8988T (cell line): ENCODE data around the gene ST6GALNAC2.
"Not testable (repeated sequence)": the region's sequence is repeated elsewhere in the genome, so short reads cannot be mapped to it uniquely, and the experiment has no call there.

ENCODE experiments used
- DNase-seq: peaks from one replicate; pipeline ENCODE4 v3.0.0; 2011

ST6GALNAC2 gene

GRCh38 chr17:76538941-76539570 lies 46.6 kb downstream of the ST6GALNAC2 start:
- no peak for DNase-seq

DNA sequence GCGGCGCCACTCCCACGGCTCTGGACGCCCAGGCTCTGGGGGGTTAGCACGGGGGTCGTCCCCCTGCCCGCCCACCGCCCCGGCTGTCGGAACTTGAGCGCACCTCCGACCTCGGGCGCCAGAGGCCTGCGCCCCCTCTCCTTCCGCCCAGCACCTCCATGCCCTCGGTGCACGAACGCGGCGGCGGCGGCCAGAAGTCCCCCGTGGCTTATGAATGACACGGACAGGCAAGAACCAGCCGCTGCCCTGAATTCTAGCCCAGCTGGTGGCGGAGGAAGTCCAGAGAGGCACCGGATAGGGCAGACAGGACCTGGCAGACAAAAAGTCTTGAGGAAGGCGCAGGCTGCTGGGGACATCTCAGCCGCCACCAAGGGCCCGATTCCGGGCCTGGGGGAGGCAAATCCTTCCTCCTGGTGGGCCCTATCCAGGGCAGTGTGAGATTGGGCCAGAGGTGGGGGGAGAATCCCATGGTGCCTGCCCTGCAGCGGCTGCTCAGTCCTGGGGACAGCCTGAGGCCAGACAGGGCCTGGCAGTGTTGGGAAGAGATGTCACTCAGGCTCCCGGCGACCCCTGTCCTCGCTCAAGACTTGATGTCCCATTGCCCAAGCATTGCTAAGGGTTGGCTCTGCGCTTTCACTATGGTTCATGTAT lies 47.3 kb downstream of the ST6GALNAC2 start:
- no peak for DNase-seq

- peak; percentile 40 for DNase-seq
These were observed 47.9 kb downstream of the ST6GALNAC2 start, which contains the start of gene CYGB for GRCh38 chr17:76537578-76538280. CYGB (minus strand) TSS chr17:76537709; CDS start chr17:76537542, 167 bp downstream.

DNA sequence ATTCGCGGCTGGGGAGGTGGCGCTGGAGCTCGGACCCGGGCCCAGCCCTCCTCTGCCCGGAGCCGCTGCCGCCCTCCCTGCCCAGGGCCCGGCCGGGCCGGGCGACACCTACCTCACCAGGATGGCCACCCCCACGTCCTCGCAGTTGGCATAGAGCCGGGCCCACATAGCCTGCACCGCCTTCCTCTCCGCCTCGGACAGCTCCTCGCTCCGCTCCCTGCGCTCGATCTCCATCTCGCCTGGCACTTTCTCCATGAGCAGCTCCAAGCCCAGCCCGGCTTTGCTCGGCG lies 48.4 kb downstream of the ST6GALNAC2 start:
- peak; percentile 61 for DNase-seq

- no peak for DNase-seq
These were observed 49.0 kb downstream of the ST6GALNAC2 start for GRCh38 chr17:76536511-76537287.

DNA sequence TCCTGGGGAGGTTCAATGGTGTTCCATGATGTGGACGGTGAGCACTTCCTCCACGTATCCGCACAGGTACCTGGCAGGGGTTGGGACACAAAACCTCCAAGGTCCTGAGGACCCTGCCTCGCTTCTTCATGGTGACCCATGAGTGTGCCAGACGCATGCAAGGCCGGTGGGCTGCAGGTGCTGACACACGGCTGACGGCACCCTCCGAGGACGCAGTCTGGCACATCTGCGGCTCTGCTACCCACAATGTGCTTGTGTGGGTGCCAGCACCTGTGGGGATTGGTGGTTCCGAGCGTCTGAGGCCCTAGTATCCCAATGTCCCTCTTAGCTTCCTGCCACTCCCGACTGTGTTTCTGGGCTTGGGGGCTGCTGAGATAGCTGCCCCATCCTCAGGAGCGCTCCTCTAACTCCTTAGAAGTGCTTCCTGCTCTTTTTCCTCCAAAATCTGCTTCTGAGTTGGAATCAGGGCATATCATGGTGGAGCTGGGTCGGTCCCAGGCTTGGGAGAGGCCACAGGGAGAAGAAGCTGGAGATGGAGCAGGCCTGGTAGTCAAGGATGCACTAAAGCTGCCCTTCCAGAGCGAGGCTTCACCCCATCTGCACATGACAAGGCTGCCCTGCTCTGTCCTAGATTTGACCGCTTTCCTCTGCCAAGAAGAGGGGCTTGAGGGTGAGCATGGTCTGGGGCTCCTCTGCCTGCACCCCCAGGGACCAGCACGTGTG lies 49.7 kb downstream of the ST6GALNAC2 start:
- no peak for DNase-seq

- DNase-seq = no peak
These were observed 50.6 kb downstream of the ST6GALNAC2 start for GRCh38 chr17:76534831-76535732.

DNA sequence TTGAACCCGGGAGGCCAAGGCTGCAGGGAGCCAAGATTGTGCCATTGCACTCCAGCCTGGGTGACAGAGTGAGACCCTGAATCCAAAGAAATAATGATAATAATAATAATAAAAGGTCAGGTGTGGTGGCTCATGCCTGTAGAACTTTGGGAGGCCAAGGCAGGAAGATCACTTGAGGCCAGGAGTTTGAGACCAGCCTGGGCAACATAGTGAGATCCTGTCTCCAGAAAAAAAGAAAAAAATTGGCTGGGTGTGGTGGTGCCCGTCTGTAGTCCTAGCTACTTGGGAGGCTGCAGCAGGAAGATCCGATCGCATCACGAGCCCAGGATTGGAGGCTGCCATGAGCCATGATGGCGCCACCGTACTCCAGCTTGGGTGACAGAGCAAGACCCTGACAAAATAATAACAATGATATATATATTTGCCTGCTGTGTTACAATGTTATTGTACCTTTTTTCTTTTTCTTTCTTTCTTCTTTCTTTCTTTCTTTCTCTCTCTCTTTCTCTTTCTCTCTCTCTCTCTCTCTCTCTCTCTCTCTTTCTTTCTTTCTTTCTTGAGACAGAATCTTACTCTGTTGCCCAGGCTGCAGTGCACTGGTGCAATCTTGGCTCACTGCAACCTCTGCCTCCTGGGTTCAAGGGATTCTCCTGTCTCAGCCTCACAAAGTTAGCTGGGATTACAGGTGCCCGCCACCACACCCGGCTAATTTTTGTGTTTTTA lies 51.9 kb downstream of the ST6GALNAC2 start:
- DNase-seq = not testable (repeated sequence)

DNA sequence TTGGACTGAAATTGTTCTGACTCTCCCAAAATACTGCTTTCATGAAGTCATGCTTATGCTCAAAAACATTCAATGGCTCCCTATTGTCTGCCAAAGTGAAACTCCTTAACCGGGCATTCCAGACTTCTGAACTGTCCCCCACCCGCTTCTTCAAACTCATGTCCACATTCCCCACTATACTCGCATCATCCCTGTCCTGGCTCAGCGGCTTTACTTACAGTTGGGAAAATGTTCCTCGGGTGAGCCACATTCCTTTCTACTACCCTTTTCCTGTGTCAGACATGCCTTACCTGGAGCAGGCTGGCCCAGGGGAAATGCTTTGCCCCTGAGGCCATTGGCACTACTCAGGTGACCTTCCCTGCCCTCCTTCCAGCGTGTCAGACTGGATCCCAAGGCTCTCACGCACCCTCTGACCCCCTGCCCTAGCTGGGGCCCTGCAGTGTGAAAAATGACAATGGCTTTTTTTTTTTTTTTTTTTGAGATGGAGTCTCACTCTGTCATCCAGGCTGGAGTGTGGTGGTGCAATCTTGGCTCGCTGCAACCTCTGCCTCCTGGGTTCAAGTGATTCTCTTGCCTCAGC lies 53.5 kb downstream of the ST6GALNAC2 start:
- no peak for DNase-seq

DNA sequence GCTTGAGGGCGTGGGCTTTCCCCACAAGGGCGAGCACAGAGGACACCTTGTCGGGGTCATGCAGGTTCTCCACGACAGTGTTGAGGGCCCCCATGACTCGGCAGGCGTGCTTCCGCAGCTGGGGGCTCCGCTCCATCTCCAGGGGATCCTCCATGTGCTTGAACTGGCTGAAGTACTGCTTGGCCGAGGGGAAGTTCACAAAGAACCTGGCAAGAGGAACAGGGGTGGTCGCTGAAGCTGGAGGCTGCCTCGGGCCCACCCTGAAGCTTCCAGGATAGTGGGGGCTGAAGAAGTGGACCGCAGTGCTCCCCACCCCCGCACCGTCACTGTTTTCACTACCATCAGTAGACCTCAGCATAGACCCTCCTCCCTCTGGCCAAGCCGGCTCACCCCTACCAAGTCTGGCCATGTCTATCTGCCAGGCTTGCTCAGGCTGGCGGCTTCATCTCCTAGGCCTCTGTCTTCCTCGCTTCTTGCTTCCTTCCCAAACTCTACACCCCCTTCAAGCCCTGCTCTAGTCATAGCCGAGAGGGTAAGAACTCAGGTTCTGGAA lies 54.1 kb downstream of the ST6GALNAC2 start:
- DNase-seq = no peak

GRCh38 chr17:76530811-76531485 lies 54.7 kb downstream of the ST6GALNAC2 start:
- no peak for DNase-seq

DNA sequence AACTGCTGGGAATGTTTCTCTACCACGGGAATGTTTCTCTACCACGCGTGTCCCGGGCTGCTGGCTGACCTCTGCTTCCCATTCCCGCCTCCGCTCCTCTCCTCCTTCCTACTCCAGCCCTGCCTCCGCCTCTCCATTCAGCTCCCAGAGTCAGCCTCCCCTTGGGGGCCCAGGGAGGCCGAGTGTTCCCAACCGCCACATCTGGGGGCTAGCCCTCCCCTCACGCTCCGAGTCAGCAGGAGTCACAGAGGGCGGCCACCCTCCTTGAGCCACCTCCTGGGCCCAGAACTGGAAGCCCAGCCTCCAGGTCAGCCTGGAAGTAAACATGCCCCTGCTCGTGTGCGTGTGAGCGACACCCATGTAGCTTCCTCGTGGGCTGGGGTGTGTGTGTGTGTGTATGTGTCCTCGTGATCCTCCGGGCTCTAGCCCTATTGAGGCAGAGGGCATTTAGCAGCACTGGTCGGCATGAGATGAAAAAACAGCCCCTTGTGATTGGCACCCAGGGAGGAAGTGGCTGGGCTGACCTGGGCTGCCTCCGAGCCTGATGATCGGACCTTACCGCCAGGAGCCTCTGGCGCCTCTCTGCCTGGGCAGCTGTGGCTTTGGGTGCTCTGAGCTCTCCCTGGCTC lies 55.5 kb downstream of the ST6GALNAC2 start:
- no peak for DNase-seq

- no peak for DNase-seq
These were observed 56.2 kb downstream of the ST6GALNAC2 start for GRCh38 chr17:76529224-76530094.

DNA sequence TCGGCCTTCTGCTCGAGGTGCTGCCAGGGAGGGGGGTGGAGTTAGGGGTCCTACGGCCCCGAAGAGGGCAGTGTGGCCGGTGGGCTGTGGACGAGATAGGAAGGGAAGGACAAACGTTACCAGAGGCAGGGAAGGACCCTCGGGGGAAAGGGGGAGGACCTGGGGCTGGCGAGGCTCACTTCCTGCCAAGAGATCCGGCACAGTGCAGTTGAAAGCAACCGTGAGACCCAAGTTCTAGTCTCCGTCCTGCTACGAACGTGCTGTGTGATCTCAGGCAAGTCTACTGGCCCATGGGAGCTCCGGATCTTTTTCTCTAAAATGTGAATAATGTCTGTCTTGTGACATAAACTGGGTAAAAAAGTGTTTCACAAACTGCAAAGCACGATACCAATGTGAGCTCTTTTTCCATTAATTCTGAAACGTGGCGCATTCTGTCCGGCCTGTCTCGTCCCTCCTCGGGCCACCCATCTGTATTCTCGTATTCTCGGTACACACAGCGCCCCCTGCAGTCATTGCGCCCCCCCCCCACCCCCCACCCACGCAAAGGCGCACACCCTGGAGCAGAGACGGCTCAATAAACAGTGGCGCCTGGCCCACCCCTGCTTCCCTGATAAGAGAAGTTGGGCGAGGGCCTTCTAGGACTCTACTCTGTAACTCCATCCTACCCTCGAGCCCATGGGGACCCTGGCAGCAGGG lies 57.0 kb downstream of the ST6GALNAC2 start:
- no peak for DNase-seq

DNA sequence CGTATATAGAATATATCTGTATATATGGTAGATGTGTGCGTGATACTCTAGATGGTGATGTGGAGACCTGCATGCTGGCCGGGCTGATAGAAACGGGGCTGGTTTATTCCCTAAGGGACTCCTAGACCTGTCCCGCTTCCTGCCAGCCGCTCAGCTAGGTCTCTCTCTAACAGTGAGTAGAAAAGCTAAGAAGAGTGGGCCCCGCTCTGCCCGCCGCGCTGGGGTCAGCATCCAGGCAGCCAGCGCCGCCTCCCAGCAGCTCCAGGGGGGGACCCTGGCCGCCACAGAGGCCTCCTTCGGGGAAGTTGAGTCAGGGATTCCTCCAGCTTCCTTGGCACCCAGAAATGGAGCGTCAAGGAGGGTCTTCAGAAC lies 57.5 kb downstream of the ST6GALNAC2 start:
- DNase-seq = no peak

GRCh38 chr17:76527430-76528111 lies 58.1 kb downstream of the ST6GALNAC2 start:
- DNase-seq = no peak

GRCh38 chr17:76527016-76527415 lies 58.6 kb downstream of the ST6GALNAC2 start:
- not testable (repeated sequence) for DNase-seq
